H1 (cell line): Measurements from ENCODE around the gene CASTOR1. TPM values are rescaled to one million over a fixed set of nuclear protein-coding genes. Genes with fewer than 3 reads are reported as not detected.

ENCODE experiments used
- CTCF ChIA-PET: fragments of 300-600 bp; sonication (Branson Sonifier 250); formaldehyde crosslinking; loops from one replicate; lab custom pipeline; 2021; ENCODE audit not compliant: partially characterized antibody; lab: Charles Lee
- POLR2A ChIA-PET: fragments of 300-600 bp; sonication (Branson Sonifier 250); formaldehyde crosslinking; loops from one replicate; lab custom pipeline; 2021; ENCODE audit warnings: inconsistent platforms; ENCODE audit not compliant: partially characterized antibody; lab: Charles Lee
- DNase-seq, 2 experiments: peaks; one replicate each; pipeline versions ENCODE4 v3.0.0 to v3.0.0-alpha.2; 2010 to 2022; ENCODE audit warnings: low spot score in 2 of 2, low read depth in 1 of 2, mixed read lengths in 1 of 2
- FAIRE-seq: peaks from 2 replicates; lab custom pipeline; 2011; peaks lifted over from hg19 to GRCh38; lab: Jason Lieb, UNC
- H2AFZ ChIP-seq: 2 replicates; pipeline ENCODE4 v1.8.1; 2012; ENCODE audit warnings: low read length, inconsistent platforms
- H2AK5ac ChIP-seq: 2 replicates; pipeline ENCODE4 v1.6.1; 2013; ENCODE audit warnings: low read depth, low read length
- H2BK120ac ChIP-seq: replicated peaks from 2 replicates; pipeline ENCODE3; 2013; ENCODE audit warnings: low read depth, low read length, inconsistent platforms
- H2BK12ac ChIP-seq: 2 replicates; pipeline ENCODE4 v1.6.1; 2013; ENCODE audit warnings: low read depth, low read length
- H2BK15ac ChIP-seq: 2 replicates; pipeline ENCODE4 v1.6.1; 2013; ENCODE audit warnings: low read length
- H2BK20ac ChIP-seq: 2 replicates; pipeline ENCODE4 v1.6.1; 2013; ENCODE audit warnings: low read length
- H2BK5ac ChIP-seq: 2 replicates; pipeline ENCODE4 v1.6.1; 2013; ENCODE audit warnings: low read depth, low read length
- H3K14ac ChIP-seq: 2 replicates; pipeline ENCODE4 v1.6.1; 2013; ENCODE audit warnings: inconsistent platforms; ENCODE audit not compliant: insufficient read length
- H3K18ac ChIP-seq: 2 replicates; pipeline ENCODE4 v1.6.1; 2013; ENCODE audit warnings: low read length; ENCODE audit errors: extremely low read depth
- H3K23ac ChIP-seq: 2 replicates; pipeline ENCODE4 v1.6.1; 2013; ENCODE audit warnings: inconsistent platforms; ENCODE audit not compliant: insufficient read length
- H3K23me2 ChIP-seq: 2 replicates; pipeline ENCODE4 v1.6.1; 2013; ENCODE audit warnings: low read depth, low read length
- H3K27ac ChIP-seq: 2 replicates; pipeline ENCODE4 v1.6.1; 2011; ENCODE audit warnings: low read depth, low read length, inconsistent platforms
- H3K27me3 ChIP-seq, 4 experiments: replicated peaks in 1 of 4; 1 replicate in 1 of 4; 2 replicates in 3 of 4; pipeline versions ENCODE4 v1.6.1 to v1.8.1; 2011 to 2013; ENCODE audit warnings: low read length in 3 of 4, mild to moderate bottlenecking in 3 of 4, inconsistent platforms in 2 of 4, mixed read lengths in 2 of 4, moderate library complexity in 1 of 4; ENCODE audit not compliant: control insufficient read depth in 3 of 4, insufficient read depth in 3 of 4; ENCODE audit errors: extremely low read depth in 1 of 4
- H3K36me3 ChIP-seq, 4 experiments: 2 replicates each; pipeline versions ENCODE4 v1.6.1 to v1.8.1; 2011 to 2013; ENCODE audit warnings: mild to moderate bottlenecking in 4 of 4, low read length in 3 of 4, moderate library complexity in 2 of 4, control low read depth in 1 of 4, inconsistent platforms in 1 of 4; ENCODE audit not compliant: insufficient read depth in 4 of 4, control insufficient read depth in 2 of 4
- H3K4ac ChIP-seq: replicated peaks from 2 replicates; pipeline ENCODE3; 2013; ENCODE audit warnings: low read length, low read depth, mixed read lengths, inconsistent platforms; ENCODE audit not compliant: insufficient read length
- H3K4me1 ChIP-seq, 4 experiments: replicated peaks in 1 of 4; 1 replicate in 1 of 4; 2 replicates in 3 of 4; pipeline versions ENCODE4 v1.6.1 to v1.8.1; 2011 to 2013; ENCODE audit warnings: low read length in 3 of 4, inconsistent platforms in 2 of 4, mixed read lengths in 1 of 4; ENCODE audit not compliant: insufficient read depth in 4 of 4, control insufficient read depth in 3 of 4
- H3K4me2 ChIP-seq, 2 experiments: 2 replicates each; pipeline versions ENCODE4 v1.6.1 to v1.8.1; 2011 to 2013; ENCODE audit warnings: low read depth in 2 of 2, low read length in 2 of 2, control low read depth in 1 of 2, inconsistent platforms in 1 of 2, mild to moderate bottlenecking in 1 of 2; ENCODE audit not compliant: insufficient read depth in 1 of 2
- H3K4me3 ChIP-seq, 4 experiments: fragments of 200-600, 300-600 bp in 1 of 4; sonication (generic), shearing (Covaris generic), sonication (Bioruptor Twin) in 1 of 4; 2 replicates each; pipeline versions ENCODE4 v1.5.1 to v1.8.1; 2011 to 2016; ENCODE audit warnings: low read length in 4 of 4, low read depth in 3 of 4, control low read depth in 2 of 4, inconsistent platforms in 2 of 4, mild to moderate bottlenecking in 2 of 4, mixed read lengths in 1 of 4, moderate library complexity in 1 of 4; ENCODE audit not compliant: insufficient read depth in 2 of 4; ENCODE audit errors: extremely low read depth in 1 of 4
- H3K56ac ChIP-seq: replicated peaks from 2 replicates; pipeline ENCODE3; 2013; ENCODE audit warnings: low read depth, mild to moderate bottlenecking, mixed read lengths, low read length, inconsistent platforms; ENCODE audit not compliant: insufficient read length
- H3K79me1 ChIP-seq: 2 replicates; pipeline ENCODE4 v1.6.1; 2013; ENCODE audit warnings: low read depth, low read length, control low read depth
- H3K79me2 ChIP-seq, 2 experiments: 2 replicates each; pipeline versions ENCODE4 v1.6.1 to v1.8.1; 2012 to 2013; ENCODE audit warnings: low read length in 2 of 2, mild to moderate bottlenecking in 2 of 2, inconsistent platforms in 1 of 2; ENCODE audit not compliant: insufficient read depth in 2 of 2, control insufficient read depth in 1 of 2
- H3K9ac ChIP-seq, 4 experiments: replicated peaks in 1 of 4; 1 replicate in 1 of 4; 2 replicates in 3 of 4; pipeline versions ENCODE4 v1.6.1 to v1.8.1; 2011 to 2013; ENCODE audit warnings: low read depth in 3 of 4, low read length in 3 of 4, control low read depth in 2 of 4, mild to moderate bottlenecking in 2 of 4, moderate library complexity in 2 of 4, inconsistent platforms in 1 of 4; ENCODE audit errors: extremely low read depth in 1 of 4
- H3K9me3 ChIP-seq, 2 experiments: 2 replicates each; pipeline versions ENCODE4 v1.6.1 to v1.8.1; 2012 to 2013; ENCODE audit warnings: mild to moderate bottlenecking in 2 of 2, moderate library complexity in 2 of 2, control low read depth in 1 of 2, inconsistent platforms in 1 of 2, low read depth in 1 of 2, low read length in 1 of 2, mixed read lengths in 1 of 2; ENCODE audit not compliant: insufficient read depth in 2 of 2
- H4K20me1 ChIP-seq, 2 experiments: replicated peaks in 1 of 2; 2 replicates each; pipeline versions ENCODE3 to v1.8.1; 2011 to 2013; ENCODE audit warnings: inconsistent platforms in 2 of 2, low read length in 2 of 2, mild to moderate bottlenecking in 1 of 2; ENCODE audit not compliant: insufficient read depth in 2 of 2, control insufficient read depth in 1 of 2
- H4K5ac ChIP-seq: 2 replicates; pipeline ENCODE4 v1.6.1; 2013; ENCODE audit warnings: low read length, low read depth, mixed read lengths, inconsistent platforms; ENCODE audit not compliant: insufficient read length
- H4K8ac ChIP-seq: 2 replicates; pipeline ENCODE4 v1.8.0; 2013; ENCODE audit warnings: mild to moderate bottlenecking, moderate library complexity, low read length, inconsistent platforms; ENCODE audit not compliant: insufficient read depth; ENCODE audit errors: extremely low read depth
- H4K91ac ChIP-seq: replicated peaks from 2 replicates; pipeline ENCODE3; 2013; ENCODE audit warnings: low read length, mixed read lengths, inconsistent platforms; ENCODE audit not compliant: insufficient read length
- GTF2F1 ChIP-seq: IDR thresholded peaks from 2 replicates; pipeline ENCODE4 v1.6.1; 2012; ENCODE audit warnings: low read depth, low read length, improper control_type of control experiment, borderline replicate concordance
- HDAC2 ChIP-seq, 2 experiments: fragments of 300-600 bp in 1 of 2; sonication (generic) in 1 of 2; IDR thresholded peaks; 2 replicates each; pipeline ENCODE4 v1.6.1; 2011 to 2012; ENCODE audit warnings: low read depth in 2 of 2, low read length in 2 of 2, mild to moderate bottlenecking in 2 of 2, moderate library complexity in 2 of 2, borderline replicate concordance in 1 of 2, inconsistent platforms in 1 of 2
- KDM1A ChIP-seq: fragments of 200-600, 300-600 bp; sonication (generic); IDR thresholded peaks from 2 replicates; pipeline ENCODE4 v1.7.1; 2016; ENCODE audit warnings: mild to moderate bottlenecking, low read length, borderline replicate concordance
- WGBS, 2 experiments: shearing (Covaris generic) in 1 of 2; methylation state at CpG; one replicate each; pipeline versions ENCODE4 v1.1.6 to v1.1.7; 2013 to 2015; ENCODE audit warnings: low lambda C conversion rate in 2 of 2, mixed read lengths in 2 of 2, inconsistent platforms in 1 of 2, low coverage in 1 of 2, missing lambda C conversion rate in 1 of 2; ENCODE audit not compliant: insufficient replicate concordance in 2 of 2, insufficient coverage in 1 of 2, insufficient read length in 1 of 2; ENCODE audit errors: extremely low coverage in 1 of 2, missing lambda C conversion rate in 1 of 2; 5-methylcytosine and 5-hydroxymethylcytosine counted together
- polyA plus RNA-seq, 7 experiments: library from polyadenylated mRNA; depleted of rRNA in 3 of 7; stranded (reverse) in 5 of 7; unstranded in 2 of 7; fragments of >200 nt in 5 of 7; fragments of 200-250 nt in 2 of 7; gene quantifications; 1 replicate in 5 of 7; 2 replicates in 1 of 7; 4 replicates in 1 of 7; pipeline versions ENCODE4 v1.2.1 to v1.2.3, GENCODE V29; 2011 to 2013; ENCODE audit warnings: missing spikeins in 2 of 7, mixed read lengths in 2 of 7
- total RNA-seq: library from RNA; stranded (reverse); fragmentation: NEBNext Ultra II Directional; extraction: Animal tissue kit (Norgen Biotek cat#: 25700); gene quantifications from 2 replicates; pipeline ENCODE4 v1.2.1, GENCODE V29; 2021

The CASTOR1 gene
- total and polyA plus RNA-seq, 2 of the 8 experiments (the other 6 are each of a cell fraction or from before 2014, with no cell fraction given) = 10.3 to 36.0 TPM

DNA sequence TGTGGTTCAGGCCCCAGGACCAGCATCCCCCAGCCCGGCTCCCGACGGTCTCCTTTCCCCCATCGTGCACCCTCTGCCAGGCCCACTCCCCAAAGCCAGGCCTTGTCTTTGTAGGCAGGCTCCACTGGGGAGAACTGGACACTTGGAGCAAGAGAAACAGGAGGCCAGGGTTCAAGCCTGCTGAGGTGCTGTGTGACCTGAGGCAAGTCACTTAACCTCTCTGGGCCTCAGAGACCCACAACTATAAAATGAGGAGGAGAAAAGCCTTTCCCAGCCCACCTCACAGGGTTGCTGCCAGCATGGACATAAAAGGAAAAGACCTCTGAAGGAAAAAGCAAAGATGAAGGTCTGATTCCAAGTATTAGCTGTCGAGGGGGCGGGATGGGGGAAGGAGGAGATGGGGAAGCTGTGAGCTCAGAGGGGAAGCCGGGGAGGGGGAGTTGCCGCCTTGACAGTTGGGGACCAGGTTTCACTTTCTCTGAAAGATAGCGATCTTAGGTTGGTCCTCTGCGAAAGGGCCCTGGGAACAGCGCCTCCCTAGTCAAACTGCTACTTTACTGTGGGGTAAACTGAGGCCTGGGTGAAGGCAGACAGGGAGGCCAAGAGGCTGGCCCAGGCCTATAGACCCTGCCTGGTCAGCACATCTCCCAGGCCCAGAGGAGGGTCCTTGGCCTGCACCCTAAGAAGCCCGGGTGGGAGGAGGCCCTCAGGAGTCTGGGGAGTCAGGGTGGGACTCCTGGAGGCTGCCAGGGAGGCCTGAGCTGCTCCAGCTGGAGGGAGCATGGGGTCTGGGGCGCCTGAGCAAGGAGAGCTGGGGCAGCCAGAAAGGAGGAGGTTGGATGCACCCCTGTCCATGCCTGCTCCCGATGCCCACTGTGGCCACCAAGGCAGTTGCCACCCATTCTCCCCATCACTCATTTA, 21.7 kb downstream of the CASTOR1 start:
- Histone ChIP-seq H3K4me1 (peaks cover 0 to 2% (median under 1%) of the 10 kb centered on the region in 4 experiments; a peak in 1 of 7 replicates), H2AFZ (no peak overlapping the region), H3K4me3 (no peak overlapping the region), H3K9me3 (no peaks in the 10 kb centered on the region), H3K4ac (no peak overlapping the region), H3K9ac (no peak overlapping the region), H2BK5ac (no peak overlapping the region), H2BK12ac (no peak overlapping the region), H3K79me1 (no peaks in the 10 kb centered on the region), H3K23ac (no peak overlapping the region), H3K79me2 (no peaks in the 10 kb centered on the region), H4K20me1 (no peaks in the 10 kb centered on the region), H4K5ac (no peak overlapping the region), H3K23me2 (no peaks in the 10 kb centered on the region), H2BK15ac (no peak overlapping the region), H2BK20ac (no peak overlapping the region), H3K18ac (no peak overlapping the region), H3K56ac (no peak overlapping the region), H3K27me3 (no peaks in the 10 kb centered on the region; a peak in 2 of 7 replicates), H3K4me2 (no peak overlapping the region), H3K14ac (no peak overlapping the region), H4K8ac (peak overlapping the region; percentile 29; the same call in 1 of the 2 replicates), H2AK5ac (no peak overlapping the region), H2BK120ac (no peak overlapping the region), H3K36me3 (no peaks in the 10 kb centered on the region), H3K27ac (no peak overlapping the region), H4K91ac (no peak overlapping the region)
- DNase-seq = no peak
- WGBS, 2 experiments = 89% methylated on average over 9 of the region's 14 CpGs; no CpG with 5 or more reads in 1 of the 2 experiments
- no peak for FAIRE-seq
- TF ChIP-seq KDM1A (peak; percentile 63; the same call in 1 of the 2 replicates), HDAC2 (IDR thresholded peaks at IDR 0.05; ENCODE audit: borderline replicate concordance in 1 of 2, low read depth in 2 of 2, low read length in 2 of 2) (peak in 1 of 2 experiments; percentile 72; a peak in 1 of 4 replicates), GTF2F1 (no peak)
- CTCF ChIA-PET = interaction anchor here (1.0 to 2.6 kb wide), 4 partner anchors 12 to 56 kb away, joined by 3 to 12 read pairs (median 4); no protein-coding TSS in a partner anchor
- POLR2A ChIA-PET = no interaction called here
